Mucosa of rectum (tissue), 2 donors: Measurements from ENCODE around the gene RIPOR1.
"Not testable (repeated sequence)": the region's sequence is repeated elsewhere in the genome, so short reads cannot be mapped to it uniquely, and the experiment has no call there.

Experiments used
- H3K27ac ChIP-seq, 2 donors: one replicate each; pipeline ENCODE4 v1.7.0; 2013; ENCODE audit warnings: inconsistent platforms in 2 of 2, low read depth in 2 of 2, low read length in 2 of 2
- H3K27me3 ChIP-seq, 2 donors: one replicate each; pipeline ENCODE4 v1.7.0; 2013; ENCODE audit warnings: low read length in 2 of 2; ENCODE audit not compliant: control insufficient read depth in 2 of 2, insufficient read depth in 2 of 2
- H3K36me3 ChIP-seq, 2 donors: one replicate each; pipeline ENCODE4 v1.7.0; 2013; ENCODE audit warnings: low read length in 2 of 2; ENCODE audit not compliant: control insufficient read depth in 2 of 2, insufficient read depth in 2 of 2
- H3K4me1 ChIP-seq, 2 donors: one replicate each; pipeline ENCODE4 v1.7.0; 2013; ENCODE audit warnings: low read length in 2 of 2, mild to moderate bottlenecking in 1 of 2; ENCODE audit not compliant: control insufficient read depth in 2 of 2, insufficient read depth in 2 of 2
- H3K4me3 ChIP-seq, 2 donors: one replicate each; pipeline ENCODE4 v1.7.0; 2013; ENCODE audit warnings: low read length in 2 of 2
- H3K9ac ChIP-seq, 2 donors: one replicate each; pipeline ENCODE4 v1.7.0; 2013; ENCODE audit warnings: low read length in 2 of 2, low read depth in 1 of 2, mild to moderate bottlenecking in 1 of 2
- H3K9me3 ChIP-seq, 2 donors: one replicate each; pipeline ENCODE4 v1.7.0; 2013; ENCODE audit warnings: low read length in 2 of 2; ENCODE audit not compliant: control insufficient read depth in 2 of 2
- donor health status: healthy.
- donor health status: Normal muscosa, but diverticular disease.

The RIPOR1 gene

GRCh38 chr16:67530013-67530939, 1.6 kb downstream of the RIPOR1 start:
- H3K27me3 ChIP-seq, result peaks cover 7 to 13% of the 10 kb centered on the region in 2 donors
- peak overlapping the region; percentile 71 to 73 for H3K4me3 ChIP-seq
- no peaks in the 10 kb centered on the region for H3K36me3 ChIP-seq
- H3K9ac ChIP-seq, result peak overlapping the region; percentile 70 to 73
- H3K9me3 ChIP-seq, result no peaks in the 10 kb centered on the region
- peaks cover 20 to 21% of the 10 kb centered on the region in 2 donors for H3K4me1 ChIP-seq
- H3K27ac ChIP-seq, result peak overlapping the region; percentile 76 to 77

GRCh38 chr16:67531247-67531646, 2.6 kb downstream of the RIPOR1 start:
- H3K27ac ChIP-seq, result peak overlapping the region; percentile 76 to 77
- H3K27me3 ChIP-seq, result peaks cover 8 to 13% of the 10 kb centered on the region in 2 donors
- H3K9ac ChIP-seq, result peak overlapping the region; percentile 19 to 54
- H3K4me1 ChIP-seq, result peaks cover 20 to 21% of the 10 kb centered on the region in 2 donors
- H3K9me3 ChIP-seq, result no peaks in the 10 kb centered on the region
- H3K36me3 ChIP-seq, result no peaks in the 10 kb centered on the region
- peak overlapping the region; percentile 3 to 65 for H3K4me3 ChIP-seq

GRCh38 chr16:67533024-67533560, 4.5 kb downstream of the RIPOR1 start:
- Histone ChIP-seq H3K4me1 (peaks cover 23 to 24% of the 10 kb centered on the region in 2 donors), H3K4me3 (no peak overlapping the region), H3K9ac (no peak overlapping the region), H3K36me3 (no peaks in the 10 kb centered on the region), H3K9me3 (no peaks in the 10 kb centered on the region), H3K27me3 (peaks cover 11 to 19% of the 10 kb centered on the region in 2 donors), H3K27ac (no peak overlapping the region)

GRCh38 chr16:67533987-67534386, 5.4 kb downstream of the RIPOR1 start:
- not testable (repeated sequence) for H3K27ac ChIP-seq, H3K36me3 ChIP-seq, H3K9me3 ChIP-seq, H3K4me3 ChIP-seq, H3K9ac ChIP-seq
- Histone ChIP-seq H3K27me3 (peaks cover 13 to 23% of the 10 kb centered on the region in 2 donors), H3K4me1 (peaks cover 25 to 30% of the 10 kb centered on the region in 2 donors)

GRCh38 chr16:67534431-67534830, 5.8 kb downstream of the RIPOR1 start:
- no peaks in the 10 kb centered on the region for H3K36me3 ChIP-seq
- H3K4me3 ChIP-seq, result no peak overlapping the region
- H3K9ac ChIP-seq, result no peak overlapping the region
- peaks cover 13 to 26% of the 10 kb centered on the region in 2 donors for H3K27me3 ChIP-seq
- H3K27ac ChIP-seq, result no peak overlapping the region
- H3K9me3 ChIP-seq, result no peaks in the 10 kb centered on the region
- H3K4me1 ChIP-seq, result peaks cover 27 to 30% of the 10 kb centered on the region in 2 donors

- peaks cover 11 to 21% of the 10 kb centered on the region in 2 donors for H3K27me3 ChIP-seq
- peaks cover 0 to 5% of the 10 kb centered on the region in 2 donors for H3K36me3 ChIP-seq
- peaks cover 24 to 27% of the 10 kb centered on the region in 2 donors for H3K4me1 ChIP-seq
- no peak overlapping the region for H3K27ac ChIP-seq
- no peaks in the 10 kb centered on the region for H3K9me3 ChIP-seq
- no peak overlapping the region for H3K4me3 ChIP-seq
- no peak overlapping the region for H3K9ac ChIP-seq
These were observed 6.6 kb downstream of the RIPOR1 start for GRCh38 chr16:67535201-67535600.

- Histone ChIP-seq H3K4me3 (peak overlapping the region; percentile 55 to 69), H3K9ac (peak overlapping the region in 1 of 2 donors; percentile 33), H3K27me3 (peaks cover 8 to 13% of the 10 kb centered on the region in 2 donors), H3K9me3 (no peaks in the 10 kb centered on the region), H3K27ac (peak overlapping the region; percentile 48 to 74), H3K4me1 (peaks cover 12 to 17% of the 10 kb centered on the region in 2 donors), H3K36me3 (peaks cover 6 to 22% of the 10 kb centered on the region in 2 donors)
These were observed 8.6 kb downstream of the RIPOR1 start for GRCh38 chr16:67537270-67537635.

- peak overlapping the region; percentile 48 to 74 for H3K27ac ChIP-seq
- peaks cover 6 to 24% of the 10 kb centered on the region in 2 donors for H3K36me3 ChIP-seq
- H3K4me3 ChIP-seq, result peak overlapping the region; percentile 55 to 69
- H3K9ac ChIP-seq, result peak overlapping the region in 1 of 2 donors; percentile 33
- H3K9me3 ChIP-seq, result no peaks in the 10 kb centered on the region
- peaks cover 8 to 13% of the 10 kb centered on the region in 2 donors for H3K27me3 ChIP-seq
- peaks cover 15 to 17% of the 10 kb centered on the region in 2 donors for H3K4me1 ChIP-seq
These were observed 9.3 kb downstream of the RIPOR1 start for GRCh38 chr16:67537636-67538591.

- Histone ChIP-seq H3K36me3 (peaks cover 6 to 26% of the 10 kb centered on the region in 2 donors), H3K4me1 (peaks cover 15 to 17% of the 10 kb centered on the region in 2 donors), H3K9ac (peak overlapping the region in 1 of 2 donors; percentile 33), H3K4me3 (peak overlapping the region; percentile 55 to 62), H3K27ac (peak overlapping the region in 1 of 2 donors; percentile 74), H3K27me3 (peaks cover 8 to 13% of the 10 kb centered on the region in 2 donors), H3K9me3 (no peaks in the 10 kb centered on the region)
These were observed 10.1 kb downstream of the RIPOR1 start for GRCh38 chr16:67538666-67539101.
